GM18873 (cell line): ENCODE data around the gene IFI27L1.

Experiments
- ATAC-seq: cut with Tn5 transposase; IDR thresholded peaks from one replicate; pipeline ENCODE4 v1.9.1; 2021; ENCODE audit warnings: mild to moderate bottlenecking, moderate library complexity, moderate number of reproducible peaks; ENCODE audit not compliant: unreplicated experiment, low FRiP score

IFI27L1 gene

DNA sequence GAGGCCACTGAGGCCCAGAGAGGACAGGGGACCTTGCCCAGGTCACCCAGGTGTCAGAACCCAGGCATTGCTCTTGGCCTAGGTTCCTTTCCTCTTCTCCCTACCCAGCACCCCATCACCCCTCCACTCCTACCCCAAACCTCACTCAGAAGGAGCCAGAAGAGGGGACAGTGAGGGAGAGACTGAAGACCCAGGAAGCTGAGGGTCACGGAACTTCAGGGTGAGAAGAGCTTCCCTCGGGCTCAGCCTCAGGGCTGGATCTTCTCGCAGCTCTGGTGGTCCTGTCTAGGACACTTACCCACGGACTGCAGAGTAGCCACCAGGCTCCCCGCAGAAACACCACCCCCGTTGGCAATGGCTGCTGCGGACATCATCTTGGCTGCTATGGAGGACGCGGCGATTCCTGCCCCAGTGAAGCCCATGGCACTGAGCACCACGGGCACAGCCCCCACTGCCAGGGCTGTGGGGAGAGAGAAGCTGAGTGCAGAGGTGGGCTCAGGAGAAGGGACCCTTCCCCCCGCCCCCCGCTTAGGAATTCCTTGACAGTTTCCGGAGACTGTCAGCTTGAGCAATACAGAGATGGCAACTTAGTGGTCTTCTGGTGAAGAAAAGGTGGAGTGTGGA is 47.2 kb downstream of the IFI27L1 start:
- ATAC-seq: no peak

- peak; percentile 86 for ATAC-seq
These were observed 48.1 kb downstream of the IFI27L1 start, which contains the start of gene IFI27L2 for GRCh38 chr14:94129111-94129757. Gene IFI27L2 (minus strand): TSS chr14:94129604. CDS start chr14:94129564, 40 bp downstream.

DNA sequence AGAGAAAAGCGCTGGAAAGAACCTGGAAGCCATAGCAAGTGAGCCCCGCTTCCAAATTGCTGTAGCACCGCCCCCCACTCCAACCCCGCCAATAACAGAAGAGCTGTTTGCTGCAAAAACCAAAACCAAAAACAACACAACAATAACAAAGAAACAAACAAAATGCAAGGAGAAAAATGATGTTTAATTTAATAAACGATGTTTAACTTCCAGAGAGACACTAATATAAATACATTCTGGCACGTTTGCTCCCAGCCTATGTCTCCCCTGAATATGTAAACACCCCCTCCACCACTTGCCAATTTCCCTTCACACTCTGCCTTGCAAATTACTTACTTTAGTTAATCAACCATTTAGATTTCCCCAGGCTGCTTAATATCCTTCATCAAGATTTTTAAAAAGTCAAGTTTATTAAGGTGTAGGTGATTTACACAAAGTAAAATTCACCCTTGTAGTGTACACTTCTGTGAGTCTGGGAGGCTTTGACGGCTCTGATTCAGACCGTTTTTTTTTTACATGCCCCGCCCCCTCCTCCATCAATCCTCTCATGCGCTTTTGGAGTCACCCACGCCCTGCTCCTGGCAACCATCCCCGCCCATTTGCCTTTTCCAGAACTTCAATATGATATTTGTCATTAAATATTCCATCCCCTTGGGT is 48.8 kb downstream of the IFI27L1 start:
- no peak for ATAC-seq

DNA sequence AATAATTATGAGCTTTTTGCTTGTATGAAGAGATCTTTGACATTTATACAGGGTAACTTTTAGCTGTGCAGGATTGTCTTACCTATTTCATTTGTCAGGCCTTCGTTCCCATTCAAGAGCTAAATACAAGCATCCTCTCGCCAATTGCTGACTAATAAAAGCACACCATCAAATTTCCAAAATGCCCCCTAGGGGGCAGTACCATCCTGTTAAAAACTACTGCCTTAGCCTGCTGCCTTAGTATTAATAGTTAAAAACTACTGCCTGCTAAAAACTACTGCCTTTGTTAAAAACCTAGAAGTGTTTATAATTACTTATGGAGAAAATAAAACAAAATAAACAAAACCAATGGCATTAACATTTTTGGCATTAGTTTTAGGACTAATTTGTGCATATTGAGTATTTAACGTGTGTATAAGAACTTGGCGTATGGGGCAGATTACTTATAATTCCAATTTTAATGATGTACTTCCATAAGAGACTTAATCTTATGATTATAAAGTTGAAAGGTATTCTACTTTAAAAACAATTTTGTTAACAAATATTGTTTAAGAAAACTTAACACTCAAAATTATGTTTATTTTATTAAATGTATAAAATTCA is 51.3 kb downstream of the IFI27L1 start:
- ATAC-seq: no peak

GRCh38 chr14:94135476-94135875 is 54.4 kb downstream of the IFI27L1 start:
- no peak for ATAC-seq

DNA sequence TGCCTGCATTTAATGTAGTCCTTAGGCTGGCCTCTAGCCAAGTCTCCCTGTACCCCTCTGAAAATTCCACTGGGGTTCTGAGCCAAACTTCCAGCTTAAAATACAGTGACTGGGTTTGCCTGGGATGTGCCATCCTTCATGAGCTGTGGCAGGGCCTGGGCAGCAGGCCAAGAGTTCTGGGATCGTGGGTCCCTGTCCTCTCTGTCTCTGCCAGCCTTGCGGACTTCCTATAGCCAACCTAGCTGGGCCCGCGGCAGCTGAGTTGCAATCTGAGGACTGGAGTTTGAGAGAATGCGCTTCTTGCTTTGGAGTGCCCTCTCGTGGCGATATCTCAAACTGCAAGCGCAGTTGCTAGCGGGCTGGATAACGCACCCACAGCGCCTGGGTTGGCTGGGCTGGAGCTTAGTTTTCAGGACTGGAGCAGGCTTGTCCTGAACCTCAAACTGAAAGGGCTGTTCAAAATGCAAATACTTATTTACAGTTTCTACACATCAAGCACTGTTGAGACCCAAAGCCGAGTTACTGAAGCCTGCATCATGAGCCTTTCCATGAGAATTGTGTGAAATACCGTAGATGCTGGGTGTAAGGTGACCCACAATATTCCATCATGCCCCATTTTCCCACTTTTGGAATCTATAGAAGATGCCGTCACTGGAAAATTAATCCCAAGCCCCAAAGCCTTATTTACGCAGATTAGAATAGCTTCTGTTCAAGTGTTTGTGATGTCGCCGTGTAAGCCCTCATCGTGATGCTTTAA is 55.6 kb downstream of the IFI27L1 start:
- peak; percentile 64 for ATAC-seq

DNA sequence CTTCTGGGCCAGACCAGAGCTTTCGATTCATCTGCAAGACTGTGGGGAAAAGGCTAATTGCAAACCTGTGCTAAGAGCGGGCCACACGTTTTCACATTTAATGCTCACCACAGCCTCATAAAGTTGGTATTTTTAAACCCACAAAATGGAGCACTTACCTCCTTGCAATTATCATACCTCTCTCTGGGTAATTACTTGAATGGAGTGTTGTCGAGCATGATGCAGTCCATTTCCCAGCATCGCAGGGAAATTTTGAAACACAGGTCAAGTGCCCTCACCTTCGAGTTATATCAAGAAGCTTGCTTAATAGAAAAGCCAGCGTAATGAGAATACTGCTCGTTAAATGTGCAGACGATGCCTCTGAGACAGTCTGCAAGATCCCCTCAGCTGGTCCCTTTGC is 57.1 kb downstream of the IFI27L1 start:
- no peak for ATAC-seq

GRCh38 chr14:94139006-94139405 is 57.9 kb downstream of the IFI27L1 start:
- no peak for ATAC-seq

DNA sequence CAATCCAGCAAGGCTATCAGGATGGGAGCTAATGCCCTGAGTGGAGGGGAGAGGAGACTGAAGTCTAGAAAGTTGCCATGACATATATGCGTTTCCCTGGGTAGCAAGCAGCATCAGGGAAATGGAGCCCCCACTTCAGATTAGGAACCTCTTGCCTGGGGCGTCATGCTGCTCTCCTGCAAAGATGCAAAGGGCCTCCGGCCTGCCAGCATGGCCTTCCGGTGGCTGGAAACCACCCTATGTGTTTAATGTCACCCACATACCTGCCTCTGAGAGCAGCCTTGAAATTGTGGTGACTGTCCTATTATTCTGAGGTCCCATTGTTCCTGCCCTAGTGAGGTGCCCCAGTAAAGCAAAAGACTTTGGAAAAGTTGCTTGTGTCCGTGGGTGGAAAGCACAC is 58.3 kb downstream of the IFI27L1 start:
- no peak for ATAC-seq

DNA sequence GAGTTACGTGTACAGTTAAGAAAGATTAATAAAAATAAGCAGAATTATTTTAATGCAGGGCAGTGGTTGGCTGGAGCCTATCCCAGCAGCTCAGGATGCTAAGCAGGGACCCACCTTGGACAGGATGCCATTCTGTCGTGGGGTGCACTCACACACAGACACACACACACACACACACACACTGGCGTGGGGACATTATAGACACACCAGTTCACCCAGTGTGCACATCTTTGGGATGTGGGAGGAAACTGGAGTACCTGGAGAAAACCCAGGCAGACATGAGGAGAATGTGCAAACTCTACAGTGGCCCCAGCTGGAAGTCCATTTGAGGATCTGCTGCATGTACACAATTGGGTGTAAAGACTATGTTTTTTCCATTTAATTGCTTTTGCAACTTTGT is 61.1 kb downstream of the IFI27L1 start:
- ATAC-seq: no peak

GRCh38 chr14:94142836-94143235 is 61.7 kb downstream of the IFI27L1 start:
- ATAC-seq: no peak

- no peak for ATAC-seq
These were observed 62.1 kb downstream of the IFI27L1 start for GRCh38 chr14:94143239-94143638.

GRCh38 chr14:94143711-94144110 is 62.6 kb downstream of the IFI27L1 start:
- ATAC-seq: no peak

GRCh38 chr14:94144765-94145164 is 63.7 kb downstream of the IFI27L1 start:
- ATAC-seq: no peak

DNA sequence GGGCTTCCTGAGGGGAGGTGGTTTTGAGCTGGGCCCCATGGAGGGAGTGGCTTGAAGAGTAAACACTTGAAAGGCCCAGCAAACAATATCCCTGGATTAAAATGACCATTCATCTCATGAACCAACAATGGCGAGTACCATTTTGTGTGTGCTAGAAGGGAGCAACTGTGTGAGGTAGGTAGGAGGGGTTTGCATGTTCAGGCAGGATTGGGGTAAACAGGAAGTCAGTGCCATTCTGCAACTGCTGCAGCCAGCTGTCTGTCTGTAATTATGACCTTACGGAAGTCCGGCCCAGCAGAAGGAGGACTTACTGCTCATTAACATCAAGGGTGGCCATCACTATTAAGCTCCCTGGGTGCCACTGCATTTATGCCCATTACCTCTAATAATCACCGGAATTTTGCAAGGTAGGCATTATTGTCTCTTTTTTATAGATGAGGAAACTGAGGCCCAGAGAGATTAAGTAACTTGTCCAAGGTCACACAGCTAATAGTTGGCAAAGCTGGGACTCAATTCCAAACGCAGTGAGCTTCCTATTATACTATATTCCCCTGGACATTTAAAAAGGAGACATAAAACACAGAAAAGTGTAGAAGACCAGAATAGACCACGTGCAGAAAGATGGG is 64.9 kb downstream of the IFI27L1 start:
- no peak for ATAC-seq
